ENCODE measurements around the gene TNK1.

TNK1 gene

DNA sequence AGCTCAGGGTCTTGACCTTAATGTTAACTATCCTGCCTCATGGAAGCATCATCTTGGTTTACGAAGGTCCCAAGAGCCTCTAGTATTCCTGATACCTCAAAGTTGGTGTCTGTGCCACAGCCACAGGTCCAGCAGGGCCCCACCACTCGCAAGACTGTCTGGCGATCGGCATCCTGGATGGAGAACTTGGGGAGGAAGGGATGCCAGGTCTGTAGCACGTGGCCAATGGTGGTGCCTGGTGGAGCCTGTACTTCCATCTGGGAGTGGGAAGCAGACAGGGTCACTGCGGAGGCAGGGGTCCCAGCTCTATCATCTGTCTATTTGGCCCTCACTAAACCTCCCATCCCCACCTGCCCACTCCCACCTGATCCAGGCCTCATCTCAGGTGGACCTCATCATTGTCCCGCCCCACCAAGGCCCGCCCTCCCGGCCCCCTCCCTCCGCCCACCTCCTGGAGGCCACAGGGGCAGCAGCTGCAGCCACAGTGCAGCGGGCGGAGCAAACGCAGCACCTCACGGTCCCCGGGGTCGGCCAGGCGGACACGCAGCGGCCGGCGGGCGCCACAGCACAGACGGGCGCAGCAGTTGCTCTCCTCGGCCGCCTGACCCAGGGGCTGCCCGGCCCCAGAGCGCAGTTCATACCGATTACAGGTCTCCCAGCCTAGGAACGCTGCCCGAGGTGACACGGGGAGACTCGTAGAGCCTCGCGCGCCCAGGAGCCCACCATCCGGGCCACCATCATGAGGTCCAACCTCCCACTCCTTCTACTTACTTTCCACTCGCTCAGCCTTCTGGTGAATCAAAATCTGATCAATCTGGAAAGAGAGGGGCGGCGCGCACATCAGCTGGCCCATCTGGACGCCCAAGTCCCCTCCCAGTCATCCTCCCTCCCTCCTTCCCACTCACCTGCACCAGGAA is 12.1 kb downstream of the TNK1 start:
- DNase-seq = no peak

GRCh38 chr17:7393613-7394451 is 12.9 kb downstream of the TNK1 start:
- DNase-seq = no peak

- DNase-seq = peak; percentile 92
These were observed 13.7 kb downstream of the TNK1 start, which contains the start of gene PLSCR3 for GRCh38 chr17:7394452-7395191. Gene PLSCR3 (minus strand): TSS chr17:7394525. CDS start chr17:7394110, 415 bp downstream.

GRCh38 chr17:7396147-7396546 is 15.3 kb downstream of the TNK1 start:
- DNase-seq = peak; percentile 18

DNA sequence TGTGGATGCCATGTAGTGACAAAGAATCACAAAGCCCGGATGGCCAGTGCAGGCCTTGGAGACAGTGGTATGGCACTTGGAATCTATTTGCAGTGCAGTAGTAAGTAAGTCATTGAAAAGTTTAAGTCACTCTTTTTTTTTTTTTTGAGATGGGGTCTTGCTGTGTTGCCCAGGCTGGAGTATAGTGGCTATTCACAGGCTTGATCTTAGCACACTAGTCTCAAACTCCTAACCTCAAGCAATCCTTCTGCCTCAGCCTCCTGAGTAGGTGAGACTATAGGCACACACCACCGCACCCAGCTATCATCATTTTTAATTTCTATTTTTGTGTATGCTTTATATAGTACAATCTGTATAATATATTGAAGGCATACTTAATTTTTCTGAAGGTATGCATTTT is 17.7 kb downstream of the TNK1 start:
- DNase-seq = peak; percentile 7

DNA sequence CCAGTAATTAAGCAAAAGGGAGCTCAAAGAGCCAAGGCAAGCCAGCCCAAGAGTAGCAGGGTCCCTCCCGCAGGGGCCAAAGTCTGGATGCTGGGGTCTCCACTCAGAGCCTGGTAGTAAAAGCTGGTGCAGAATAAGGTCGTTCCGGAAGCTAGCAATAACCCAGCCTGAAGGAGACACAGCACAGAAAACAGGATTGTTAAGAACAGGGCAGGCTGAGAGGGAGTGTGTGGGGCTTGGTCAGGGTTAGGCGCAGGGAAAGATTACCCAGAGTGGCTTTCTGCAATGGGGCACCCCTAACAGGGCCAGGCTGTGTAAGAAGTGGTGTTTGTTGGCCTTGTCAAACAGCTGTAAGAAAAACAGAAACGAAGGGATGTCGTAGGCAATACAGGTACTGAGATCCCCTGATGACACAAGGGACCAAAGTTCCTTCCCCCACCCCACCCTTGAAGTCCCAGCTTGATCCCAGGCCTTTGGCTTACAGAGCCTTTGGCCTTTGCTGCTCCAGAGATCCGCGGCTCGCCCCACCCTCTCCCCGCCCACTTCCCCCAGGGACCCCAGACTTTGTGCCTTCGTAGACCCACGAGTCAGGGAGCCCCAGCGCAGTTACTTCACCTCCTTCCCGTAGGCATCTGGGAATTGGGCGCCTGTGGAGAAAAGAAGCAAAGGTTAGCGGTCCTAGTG is 22.3 kb downstream of the TNK1 start:
- DNase-seq = no peak

GRCh38 chr17:7403727-7403976 is 22.8 kb downstream of the TNK1 start:
- no peak for DNase-seq

DNA sequence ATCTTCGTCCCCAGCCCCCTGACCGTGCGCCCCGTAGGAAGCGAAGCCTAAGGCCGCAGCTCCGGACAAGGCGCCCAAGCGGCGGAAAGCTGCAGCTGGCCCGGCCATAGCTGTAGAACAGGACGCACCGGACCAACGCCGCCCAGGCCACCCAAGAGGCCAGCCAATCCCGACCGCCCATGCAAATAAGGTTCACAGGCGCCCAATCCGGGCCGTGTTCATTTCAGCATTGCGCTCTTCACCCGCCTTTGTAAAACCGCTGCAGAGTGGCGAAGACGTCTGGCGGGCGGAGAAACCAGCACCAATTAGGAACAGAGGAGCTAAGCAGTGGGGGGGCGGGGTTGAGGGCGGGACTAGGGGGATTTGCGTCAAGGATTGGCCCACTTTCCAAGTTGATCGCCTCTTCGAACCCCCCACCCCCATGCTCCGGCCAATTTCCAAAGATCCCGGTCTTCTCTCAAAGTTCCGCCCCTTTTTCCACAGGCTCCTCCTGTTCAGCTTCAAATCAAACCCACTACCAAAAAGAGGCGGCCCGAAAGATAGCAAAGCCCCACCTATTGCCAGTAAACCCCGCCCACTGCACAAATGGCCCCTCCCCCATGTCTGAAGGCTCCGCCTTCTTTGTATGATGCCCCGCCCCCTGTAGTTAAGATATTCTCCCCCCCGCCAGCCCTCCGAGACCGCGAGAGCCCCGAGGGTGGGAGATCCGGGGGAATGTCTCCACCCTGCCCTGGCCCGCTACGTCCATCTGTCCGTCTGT is 23.3 kb downstream of the TNK1 start, which contains the start of gene TMEM256:
TSS of gene TMEM256 (minus strand) at position 121 of the 760 bp plus-strand sequence. CDS start at position 108, 13 bp downstream.
- peak; percentile 100 for DNase-seq

DNA sequence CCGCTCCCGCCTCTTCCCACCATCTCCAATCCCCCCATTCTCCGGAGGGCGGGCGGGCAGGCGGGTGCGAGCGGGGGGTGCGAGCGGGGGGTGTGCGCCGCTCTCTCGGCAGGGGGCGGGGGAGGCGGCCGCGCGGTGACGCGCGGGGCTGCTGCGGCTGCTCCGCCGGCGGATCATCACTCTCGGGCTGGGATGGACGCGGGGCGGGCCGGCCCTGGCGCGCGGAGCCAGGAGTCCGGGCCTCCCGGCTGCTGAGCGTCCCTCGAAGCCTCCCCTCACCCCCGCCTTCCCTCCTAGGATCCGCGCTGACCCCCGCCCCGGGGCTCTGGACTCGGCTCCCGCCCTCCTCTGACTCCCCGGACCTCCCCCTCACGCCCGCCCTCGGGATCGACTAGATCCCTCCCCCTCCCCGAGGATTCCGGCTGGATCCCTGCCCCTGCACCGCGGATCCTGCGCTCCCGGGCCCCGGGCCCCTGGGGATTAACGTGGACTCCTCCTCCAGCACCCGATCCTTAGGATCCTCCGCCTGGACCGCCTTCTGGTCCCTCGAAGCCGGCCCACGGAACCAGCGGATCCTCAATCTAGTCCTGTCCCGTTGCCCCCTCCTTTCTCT is 24.0 kb downstream of the TNK1 start:
- peak; percentile 76 for DNase-seq

- DNase-seq = peak; percentile 54
These were observed 24.7 kb downstream of the TNK1 start for GRCh38 chr17:7405350-7406234.

DNA sequence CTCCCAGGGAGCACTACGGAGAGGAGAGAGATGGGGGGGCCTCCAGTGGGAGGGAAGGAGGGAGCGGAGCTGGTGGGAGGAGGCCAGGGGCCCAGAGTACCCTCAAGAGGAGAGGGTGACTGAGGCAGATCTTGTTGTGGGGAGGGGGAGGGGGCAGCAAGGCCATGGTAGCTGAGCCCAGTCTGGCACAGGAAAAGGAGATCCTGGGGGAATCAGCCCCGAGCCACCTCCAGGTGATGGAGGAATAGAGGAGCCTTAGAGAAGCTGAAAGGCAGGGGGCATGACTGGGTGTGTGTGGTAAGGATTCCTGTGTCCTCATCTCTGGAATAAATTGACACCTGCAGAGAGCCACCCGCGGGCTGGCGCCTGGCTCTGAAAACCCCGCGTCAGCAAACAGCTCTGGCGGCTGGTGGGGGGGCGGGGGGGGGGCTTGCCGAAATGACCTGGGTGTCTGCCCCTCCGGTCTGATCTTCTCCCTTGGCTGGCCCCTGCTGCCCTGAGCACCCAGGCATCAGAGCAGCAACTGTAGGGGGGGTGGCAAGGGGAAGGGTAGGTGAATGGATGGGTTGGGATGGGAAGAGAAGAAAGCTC is 25.4 kb downstream of the TNK1 start:
- DNase-seq = no peak

DNA sequence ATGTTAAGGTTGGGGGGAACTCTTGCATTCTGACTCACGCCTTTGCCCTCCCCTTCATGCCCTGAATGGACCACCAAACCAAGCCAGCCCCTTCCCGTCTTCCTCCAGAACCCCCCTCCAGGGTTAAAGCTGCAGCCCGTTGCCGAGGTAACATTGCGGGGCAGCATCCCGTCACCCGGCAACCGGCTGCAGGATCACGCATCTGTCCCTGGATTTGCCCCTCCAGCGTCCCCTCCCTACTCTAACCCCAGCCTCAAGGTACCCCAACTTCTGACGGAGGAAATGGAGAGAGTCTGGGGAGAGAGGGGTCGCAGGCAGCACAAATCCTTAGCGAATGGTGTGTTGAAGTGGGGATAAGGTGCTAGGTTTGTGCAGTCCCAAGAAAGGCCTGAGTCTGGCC is 26.2 kb downstream of the TNK1 start:
- DNase-seq = no peak

- DNase-seq = no peak
These were observed 26.8 kb downstream of the TNK1 start, which contains the start of gene NLGN2 for GRCh38 chr17:7407485-7408251. Gene NLGN2 (plus strand): TSS chr17:7407845. CDS start chr17:7408256, 411 bp downstream.

GRCh38 chr17:7408252-7408727 is 27.4 kb downstream of the TNK1 start:
- no peak for DNase-seq

GRCh38 chr17:7408863-7409262 is 28.0 kb downstream of the TNK1 start:
- DNase-seq = no peak

DNA sequence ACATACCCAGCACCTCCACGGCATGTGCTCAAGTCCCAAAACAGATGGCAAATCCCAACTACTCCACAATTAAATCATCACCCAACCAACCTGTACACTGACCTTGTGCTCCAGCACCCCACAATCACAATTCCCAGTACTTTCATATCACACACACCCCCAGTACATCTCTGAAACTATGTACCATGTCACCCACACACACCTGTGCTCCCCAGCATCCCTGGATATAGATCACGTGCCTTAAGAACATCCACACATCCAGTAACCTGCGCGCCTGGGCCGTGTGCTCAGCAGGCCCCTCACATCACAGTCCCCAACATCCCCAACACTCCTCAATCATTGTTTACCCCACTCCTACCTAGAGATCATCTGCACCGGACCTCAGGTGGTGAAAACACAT is 28.8 kb downstream of the TNK1 start:
- DNase-seq = no peak

DNA sequence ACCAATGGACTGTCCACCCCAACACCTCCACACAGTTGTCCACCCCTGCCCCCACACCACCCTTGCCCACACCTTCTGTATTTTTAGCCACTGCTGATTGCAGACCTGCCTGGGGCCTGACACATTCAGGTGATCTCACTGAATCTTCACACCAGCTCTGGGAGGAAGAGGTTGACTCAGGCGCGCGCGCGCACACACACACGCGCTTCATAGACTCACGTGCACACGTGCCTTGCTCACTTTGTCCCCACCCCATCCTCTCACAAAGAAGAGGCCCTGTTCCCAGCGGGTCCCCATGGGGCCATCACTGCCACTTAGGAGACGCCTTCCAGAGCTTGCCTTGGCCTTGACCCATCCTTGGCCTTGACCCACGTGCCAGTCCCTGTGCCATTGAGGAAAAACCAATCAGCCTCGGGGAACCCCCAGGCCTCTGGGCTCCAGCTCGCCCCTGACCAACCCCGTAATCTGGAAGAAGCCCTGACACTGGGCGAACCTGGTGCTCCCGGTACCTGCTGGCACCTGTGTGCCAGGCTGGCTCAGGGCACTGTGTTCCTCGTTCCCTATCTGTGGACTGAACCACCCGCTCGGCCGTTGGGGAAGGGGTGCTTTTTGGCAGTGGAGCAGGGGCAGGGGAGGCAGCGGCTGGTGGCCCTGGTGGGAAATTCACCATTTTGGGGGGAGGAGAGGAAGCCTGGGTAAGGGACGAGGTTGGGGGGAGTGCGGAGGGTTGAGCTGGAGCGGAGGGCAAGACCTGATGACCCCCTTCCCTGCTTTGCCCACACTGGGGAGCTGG is 29.9 kb downstream of the TNK1 start:
- no peak for DNase-seq

- DNase-seq = no peak
These were observed 30.5 kb downstream of the TNK1 start for GRCh38 chr17:7411427-7411750.

All from left hindlimb (tissue), 1 donor.